ENCODE results near the gene ATP11A.

The ATP11A gene

DNA sequence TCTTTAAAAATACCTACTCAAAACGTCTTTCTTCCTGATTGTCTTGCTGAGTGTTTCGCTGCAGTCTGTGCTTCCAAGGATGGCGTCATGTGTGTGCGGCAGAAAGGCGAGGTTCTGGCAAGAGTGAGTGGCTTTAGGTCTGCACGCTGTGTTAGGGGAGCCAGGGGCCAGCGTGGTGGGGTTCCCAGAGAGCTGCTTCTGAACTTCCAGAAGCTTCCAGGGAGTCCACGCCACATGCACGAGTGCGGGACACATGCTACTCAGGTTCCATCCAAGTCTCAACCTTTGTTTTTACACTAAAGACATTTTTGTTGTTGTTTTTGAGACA is 67.9 kb downstream of the ATP11A start:
- H3K4me2 ChIP-seq, result no peak overlapping the region
- H3K79me2 ChIP-seq (ENCODE audit: insufficient read depth, low read depth), result no peaks in the 10 kb centered on the region
- no peaks in the 10 kb centered on the region for H4K20me1 ChIP-seq (ENCODE audit: insufficient read depth)
- TF ChIP-seq, protein P1, sequence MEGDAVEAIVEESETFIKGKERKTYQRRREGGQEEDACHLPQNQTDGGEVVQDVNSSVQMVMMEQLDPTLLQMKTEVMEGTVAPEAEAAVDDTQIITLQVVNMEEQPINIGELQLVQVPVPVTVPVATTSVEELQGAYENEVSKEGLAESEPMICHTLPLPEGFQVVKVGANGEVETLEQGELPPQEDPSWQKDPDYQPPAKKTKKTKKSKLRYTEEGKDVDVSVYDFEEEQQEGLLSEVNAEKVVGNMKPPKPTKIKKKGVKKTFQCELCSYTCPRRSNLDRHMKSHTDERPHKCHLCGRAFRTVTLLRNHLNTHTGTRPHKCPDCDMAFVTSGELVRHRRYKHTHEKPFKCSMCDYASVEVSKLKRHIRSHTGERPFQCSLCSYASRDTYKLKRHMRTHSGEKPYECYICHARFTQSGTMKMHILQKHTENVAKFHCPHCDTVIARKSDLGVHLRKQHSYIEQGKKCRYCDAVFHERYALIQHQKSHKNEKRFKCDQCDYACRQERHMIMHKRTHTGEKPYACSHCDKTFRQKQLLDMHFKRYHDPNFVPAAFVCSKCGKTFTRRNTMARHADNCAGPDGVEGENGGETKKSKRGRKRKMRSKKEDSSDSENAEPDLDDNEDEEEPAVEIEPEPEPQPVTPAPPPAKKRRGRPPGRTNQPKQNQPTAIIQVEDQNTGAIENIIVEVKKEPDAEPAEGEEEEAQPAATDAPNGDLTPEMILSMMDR (conservative IDR thresholded peaks at IDR 0.05; ENCODE audit: low read depth, low read length), result no peak
- no peaks in the 10 kb centered on the region for H3K27me3 ChIP-seq (ENCODE audit: insufficient read depth, low read depth)
- H3K4me3 ChIP-seq (IDR thresholded peaks at IDR 0.05; ENCODE audit: insufficient read depth, low read depth, low read length), result no peak overlapping the region
- no peaks in the 10 kb centered on the region for H3K4me1 ChIP-seq (ENCODE audit: low read depth, poor library complexity, severe bottlenecking)
- no peaks in the 10 kb centered on the region for H3K36me3 ChIP-seq (ENCODE audit: insufficient read depth)
- H3K27ac ChIP-seq, result no peak overlapping the region
- no peak overlapping the region for H2AFZ ChIP-seq (ENCODE audit: low read depth)
- no peak overlapping the region for H3K9ac ChIP-seq

DNA sequence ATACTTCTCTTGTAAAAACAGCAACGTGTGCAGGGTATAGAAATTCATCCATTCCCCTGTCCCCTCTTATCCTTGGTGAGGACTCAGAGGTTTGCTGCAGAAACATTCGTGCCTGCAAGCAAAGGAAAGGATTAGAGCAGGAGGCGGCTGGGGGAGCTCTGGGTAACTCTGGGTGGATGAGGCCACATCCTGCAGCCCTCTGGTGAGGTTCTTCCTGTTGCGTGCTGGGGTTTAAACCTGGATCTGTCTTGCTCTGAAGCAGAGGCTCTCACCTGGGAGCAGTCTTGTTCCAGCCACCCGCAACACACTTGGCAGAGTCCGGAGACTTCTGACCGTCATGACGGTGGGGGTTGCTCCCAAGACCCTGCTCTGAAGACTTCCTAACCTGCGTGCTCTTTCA is 69.2 kb downstream of the ATP11A start:
- Histone ChIP-seq H2AFZ (ENCODE audit: low read depth) (no peak overlapping the region), H3K4me3 (IDR thresholded peaks at IDR 0.05; ENCODE audit: insufficient read depth, low read depth, low read length) (no peak overlapping the region), H3K9ac (no peak overlapping the region), H3K4me1 (ENCODE audit: low read depth, poor library complexity, severe bottlenecking) (no peaks in the 10 kb centered on the region), H4K20me1 (ENCODE audit: insufficient read depth) (no peaks in the 10 kb centered on the region), H3K79me2 (ENCODE audit: insufficient read depth, low read depth) (no peaks in the 10 kb centered on the region), H3K27ac (no peak overlapping the region), H3K27me3 (ENCODE audit: insufficient read depth, low read depth) (no peaks in the 10 kb centered on the region), H3K36me3 (ENCODE audit: insufficient read depth) (no peaks in the 10 kb centered on the region), H3K4me2 (no peak overlapping the region)
- TF ChIP-seq, protein P1 (conservative IDR thresholded peaks at IDR 0.05; ENCODE audit: low read depth, low read length), result no peak

DNA sequence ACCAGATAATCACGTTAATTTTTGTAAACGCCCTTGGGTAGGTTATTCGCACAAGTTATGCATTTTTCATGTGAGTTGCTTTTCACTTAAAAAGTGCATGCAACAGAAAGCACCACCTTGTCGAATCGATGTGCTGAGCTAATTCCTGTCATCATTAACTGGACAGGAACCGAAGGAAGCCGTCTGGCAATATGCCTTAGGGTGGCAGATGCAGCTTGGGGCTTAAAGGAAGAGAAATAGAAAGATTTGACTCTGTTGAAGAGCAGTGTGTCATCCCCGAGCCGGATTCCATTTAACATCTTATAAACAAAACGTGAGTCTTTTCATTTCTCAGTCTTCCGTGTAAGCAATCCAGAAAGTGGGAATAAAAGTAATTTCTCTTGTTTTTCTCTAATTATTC is 70.0 kb downstream of the ATP11A start:
- H3K36me3 ChIP-seq (ENCODE audit: insufficient read depth), result no peaks in the 10 kb centered on the region
- H3K4me3 ChIP-seq (IDR thresholded peaks at IDR 0.05; ENCODE audit: insufficient read depth, low read depth, low read length), result no peak overlapping the region
- H3K79me2 ChIP-seq (ENCODE audit: insufficient read depth, low read depth), result no peaks in the 10 kb centered on the region
- H2AFZ ChIP-seq (ENCODE audit: low read depth), result no peak overlapping the region
- no peaks in the 10 kb centered on the region for H4K20me1 ChIP-seq (ENCODE audit: insufficient read depth)
- no peaks in the 10 kb centered on the region for H3K4me1 ChIP-seq (ENCODE audit: low read depth, poor library complexity, severe bottlenecking)
- TF ChIP-seq, protein P1 (conservative IDR thresholded peaks at IDR 0.05; ENCODE audit: low read depth, low read length), result no peak
- H3K27ac ChIP-seq, result no peak overlapping the region
- H3K4me2 ChIP-seq, result no peak overlapping the region
- H3K27me3 ChIP-seq (ENCODE audit: insufficient read depth, low read depth), result no peaks in the 10 kb centered on the region
- no peak overlapping the region for H3K9ac ChIP-seq

DNA sequence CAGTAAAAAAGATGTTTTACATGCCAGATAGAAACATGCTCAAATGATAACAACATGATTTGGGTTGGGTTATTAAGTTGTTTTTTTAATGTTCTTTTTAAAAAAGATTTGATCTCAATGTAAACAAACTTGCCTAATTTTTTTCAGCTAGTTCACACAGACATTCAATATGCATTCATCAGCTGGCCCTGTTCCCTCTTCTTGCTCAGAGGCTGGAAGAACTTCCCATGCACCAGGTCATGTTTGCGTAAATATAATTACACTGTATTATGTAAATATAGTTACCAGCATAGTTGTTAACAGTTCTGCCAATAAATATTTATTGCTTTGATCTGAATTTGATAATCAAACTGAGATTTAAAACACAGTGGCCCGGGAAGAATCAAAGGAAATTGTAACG is 70.6 kb downstream of the ATP11A start:
- H3K27me3 ChIP-seq (ENCODE audit: insufficient read depth, low read depth), result no peaks in the 10 kb centered on the region
- no peak overlapping the region for H3K4me2 ChIP-seq
- no peaks in the 10 kb centered on the region for H3K4me1 ChIP-seq (ENCODE audit: low read depth, poor library complexity, severe bottlenecking)
- H3K36me3 ChIP-seq (ENCODE audit: insufficient read depth), result no peaks in the 10 kb centered on the region
- H3K27ac ChIP-seq, result no peak overlapping the region
- H2AFZ ChIP-seq (ENCODE audit: low read depth), result no peak overlapping the region
- no peak overlapping the region for H3K9ac ChIP-seq
- no peaks in the 10 kb centered on the region for H4K20me1 ChIP-seq (ENCODE audit: insufficient read depth)
- H3K4me3 ChIP-seq (IDR thresholded peaks at IDR 0.05; ENCODE audit: insufficient read depth, low read depth, low read length), result no peak overlapping the region
- H3K79me2 ChIP-seq (ENCODE audit: insufficient read depth, low read depth), result no peaks in the 10 kb centered on the region
- TF ChIP-seq, protein P1 (conservative IDR thresholded peaks at IDR 0.05; ENCODE audit: low read depth, low read length), result no peak

DNA sequence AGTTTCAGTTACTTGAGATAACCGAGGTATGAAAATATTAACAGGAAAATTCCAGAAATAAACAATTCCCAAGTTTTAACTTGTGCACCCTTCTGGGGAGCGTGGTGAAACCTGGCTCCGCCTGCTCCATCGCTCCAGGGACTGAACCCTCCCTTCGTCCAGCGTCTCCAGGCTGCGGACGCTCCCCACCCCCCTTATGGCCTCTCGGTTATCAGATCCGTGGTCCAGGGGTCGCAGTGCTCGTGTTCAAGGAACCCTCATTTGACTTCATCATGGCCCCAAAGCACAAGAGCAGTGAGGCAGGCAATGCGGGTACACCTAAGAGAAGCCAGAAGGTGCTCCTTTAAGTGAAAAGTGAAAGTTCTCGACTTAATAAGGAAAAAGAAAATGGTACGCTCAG is 71.1 kb downstream of the ATP11A start:
- H4K20me1 ChIP-seq (ENCODE audit: insufficient read depth), result no peaks in the 10 kb centered on the region
- H3K79me2 ChIP-seq (ENCODE audit: insufficient read depth, low read depth), result no peaks in the 10 kb centered on the region
- no peaks in the 10 kb centered on the region for H3K4me1 ChIP-seq (ENCODE audit: low read depth, poor library complexity, severe bottlenecking)
- TF ChIP-seq, protein P1 (conservative IDR thresholded peaks at IDR 0.05; ENCODE audit: low read depth, low read length), result no peak
- H3K36me3 ChIP-seq (ENCODE audit: insufficient read depth), result no peaks in the 10 kb centered on the region
- no peak overlapping the region for H3K4me3 ChIP-seq (IDR thresholded peaks at IDR 0.05; ENCODE audit: insufficient read depth, low read depth, low read length)
- no peak overlapping the region for H3K9ac ChIP-seq
- H3K27ac ChIP-seq, result no peak overlapping the region
- no peaks in the 10 kb centered on the region for H3K27me3 ChIP-seq (ENCODE audit: insufficient read depth, low read depth)
- no peak overlapping the region for H2AFZ ChIP-seq (ENCODE audit: low read depth)
- no peak overlapping the region for H3K4me2 ChIP-seq
